NCI-H226 (cell line): ENCODE measurements around the gene PARD3.

Experiments
- DNase-seq: peaks from one replicate; pipeline ENCODE4 v3.0.0-alpha.2; 2015

PARD3 gene

GRCh38 chr10:34192646-34193045 lies 622.5 kb downstream of the PARD3 start:
- no peak for DNase-seq

- no peak for DNase-seq
Measured at GRCh38 chr10:34191406-34191805, 623.7 kb downstream of the PARD3 start.

GRCh38 chr10:34190580-34190979 lies 624.5 kb downstream of the PARD3 start:
- no peak for DNase-seq

- DNase-seq: no peak
Measured at GRCh38 chr10:34189830-34190229, 625.3 kb downstream of the PARD3 start.

DNA sequence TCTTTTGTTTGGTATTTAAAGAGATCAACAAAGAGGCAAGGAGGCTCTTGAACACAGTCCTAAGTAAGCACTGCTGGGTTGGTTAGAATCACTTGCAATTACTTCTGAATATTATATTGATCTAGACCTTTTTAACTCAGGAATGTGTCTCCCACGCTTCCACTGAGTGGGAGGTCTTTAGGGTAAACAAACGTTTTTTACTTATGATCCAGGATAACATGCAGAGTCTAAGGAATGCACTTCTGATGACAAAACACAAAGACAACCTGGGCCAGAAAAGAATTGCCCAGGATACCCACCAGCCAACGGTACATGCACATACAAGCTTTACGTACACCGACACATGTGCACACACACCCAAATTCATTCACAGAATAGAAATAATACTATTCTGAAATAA lies 626.9 kb downstream of the PARD3 start:
- no peak for DNase-seq

DNA sequence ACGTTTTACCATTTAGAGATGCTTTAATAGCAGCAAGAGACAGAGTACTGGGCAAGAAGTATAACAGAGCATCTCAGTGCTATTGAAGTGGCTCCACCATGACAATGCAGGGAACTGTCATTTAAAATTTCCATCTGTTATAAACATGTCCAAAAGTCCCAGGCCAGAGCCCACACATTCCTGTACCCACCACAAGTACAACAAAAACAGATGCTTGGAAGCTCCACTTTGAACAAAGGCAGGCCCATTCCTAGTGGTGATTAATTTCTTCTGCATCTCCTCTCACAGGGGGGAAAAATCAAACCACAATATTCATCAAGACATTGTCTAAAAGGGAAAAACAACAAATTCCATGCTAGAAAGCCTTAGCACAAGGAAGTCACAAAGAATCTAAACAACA lies 627.9 kb downstream of the PARD3 start:
- no peak for DNase-seq

GRCh38 chr10:34186745-34187144 lies 628.4 kb downstream of the PARD3 start:
- no peak for DNase-seq

DNA sequence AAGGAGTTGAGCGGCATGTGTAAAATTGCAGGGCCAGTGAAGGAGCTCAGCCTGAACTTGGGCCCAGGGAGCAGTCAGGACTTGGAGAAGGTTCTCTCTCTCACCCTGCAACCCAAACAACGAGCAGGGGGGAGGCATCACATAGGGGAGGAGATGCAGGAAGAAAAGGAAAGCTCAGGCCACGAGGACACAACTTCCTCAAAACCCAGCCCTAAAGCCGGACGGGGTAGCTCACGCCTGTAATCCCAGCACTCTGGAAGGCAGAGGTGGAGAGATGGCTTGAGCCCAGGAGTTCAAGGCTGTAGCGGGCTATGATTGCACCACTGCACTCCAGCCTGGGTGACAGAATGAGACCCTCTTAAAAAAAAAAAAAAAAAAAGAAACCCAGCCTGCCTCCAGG lies 629.1 kb downstream of the PARD3 start:
- no peak for DNase-seq

GRCh38 chr10:34184939-34185386 lies 630.1 kb downstream of the PARD3 start:
- no peak for DNase-seq

DNA sequence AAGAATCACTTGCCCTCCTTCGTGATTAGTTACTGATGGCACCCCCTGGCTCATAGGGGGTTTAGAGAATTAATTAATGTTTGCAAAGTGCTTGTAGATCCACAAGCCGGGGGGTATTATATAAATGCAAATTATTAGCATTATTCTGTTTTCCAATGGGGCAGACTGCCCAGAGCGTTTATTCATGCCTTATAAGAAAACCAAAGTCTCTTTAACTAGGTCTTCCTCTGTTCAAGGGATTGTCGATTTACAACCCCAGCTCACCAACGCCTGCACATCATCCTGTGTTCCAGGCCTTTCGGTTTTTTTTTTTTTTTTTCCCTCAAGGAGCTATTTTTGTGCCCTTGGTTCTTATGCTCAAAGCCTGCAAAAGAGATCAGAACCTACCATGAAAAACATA lies 630.7 kb downstream of the PARD3 start:
- no peak for DNase-seq

GRCh38 chr10:34183016-34183796 lies 631.9 kb downstream of the PARD3 start:
- DNase-seq: no peak

GRCh38 chr10:34181553-34182300 lies 633.4 kb downstream of the PARD3 start:
- no peak for DNase-seq

DNA sequence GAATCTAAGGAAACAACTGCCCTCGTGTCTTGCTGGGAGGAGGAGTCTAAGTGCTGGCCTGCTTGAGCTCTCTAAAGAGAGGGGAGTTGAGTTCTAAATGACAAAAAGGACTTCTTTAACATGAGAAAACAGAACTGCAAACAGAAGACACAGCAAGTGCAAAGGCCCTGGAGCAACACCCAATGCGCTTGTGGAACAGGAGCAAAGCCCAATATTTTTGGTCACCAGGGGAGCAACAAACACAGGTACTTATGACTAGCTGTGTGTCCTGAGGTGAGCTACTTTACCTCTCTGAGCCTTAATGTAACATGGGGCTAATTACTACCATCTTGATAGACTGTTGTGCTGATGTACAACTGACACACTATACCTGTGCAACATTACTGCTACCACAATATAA lies 634.3 kb downstream of the PARD3 start:
- DNase-seq: no peak

GRCh38 chr10:34179280-34179679 lies 635.8 kb downstream of the PARD3 start:
- DNase-seq: no peak

DNA sequence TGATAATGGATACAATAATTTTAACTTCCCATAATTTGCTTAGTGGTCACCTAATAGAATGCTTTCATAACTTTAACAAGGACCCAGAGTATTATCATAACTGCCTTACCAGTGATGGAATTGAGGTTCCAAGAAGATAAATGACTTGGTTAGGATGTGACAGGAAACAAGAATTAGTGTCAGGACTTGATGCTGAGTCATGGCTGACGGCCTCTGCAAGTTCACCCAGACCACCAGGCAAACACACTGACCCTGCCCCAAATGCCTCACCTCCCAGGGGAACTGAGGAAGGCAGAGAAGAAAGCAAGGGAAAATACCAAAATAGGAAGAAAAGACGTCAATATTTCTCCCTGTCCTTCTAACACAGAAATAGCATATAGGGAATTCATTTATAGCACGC lies 636.3 kb downstream of the PARD3 start:
- DNase-seq: no peak

GRCh38 chr10:34178196-34178595 lies 636.9 kb downstream of the PARD3 start:
- DNase-seq: no peak

GRCh38 chr10:34177445-34177844 lies 637.7 kb downstream of the PARD3 start:
- DNase-seq: no peak

GRCh38 chr10:34176351-34176750 lies 638.7 kb downstream of the PARD3 start:
- no peak for DNase-seq

DNA sequence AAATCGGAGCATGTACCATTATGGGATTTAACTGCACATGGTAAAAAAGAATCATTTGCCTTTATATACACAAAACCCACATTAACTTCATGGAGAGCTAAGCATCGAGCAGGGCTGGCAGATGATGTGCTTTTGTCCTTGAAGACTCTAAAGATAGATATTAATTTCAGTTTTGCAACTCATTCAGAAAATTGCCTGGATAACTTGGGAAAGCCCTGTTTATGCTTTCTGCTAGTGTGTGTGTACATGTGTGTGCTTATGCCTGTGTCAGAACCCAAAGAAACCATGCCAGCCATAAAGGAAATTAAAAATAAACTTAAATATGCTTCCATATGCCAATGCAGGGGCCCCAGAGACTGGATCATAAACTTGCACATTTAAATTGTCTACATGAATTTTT lies 640.0 kb downstream of the PARD3 start:
- DNase-seq: no peak

- no peak for DNase-seq
Measured at GRCh38 chr10:34172936-34173533, 642.1 kb downstream of the PARD3 start.

- no peak for DNase-seq
Measured at GRCh38 chr10:34171957-34172527, 643.1 kb downstream of the PARD3 start.

DNA sequence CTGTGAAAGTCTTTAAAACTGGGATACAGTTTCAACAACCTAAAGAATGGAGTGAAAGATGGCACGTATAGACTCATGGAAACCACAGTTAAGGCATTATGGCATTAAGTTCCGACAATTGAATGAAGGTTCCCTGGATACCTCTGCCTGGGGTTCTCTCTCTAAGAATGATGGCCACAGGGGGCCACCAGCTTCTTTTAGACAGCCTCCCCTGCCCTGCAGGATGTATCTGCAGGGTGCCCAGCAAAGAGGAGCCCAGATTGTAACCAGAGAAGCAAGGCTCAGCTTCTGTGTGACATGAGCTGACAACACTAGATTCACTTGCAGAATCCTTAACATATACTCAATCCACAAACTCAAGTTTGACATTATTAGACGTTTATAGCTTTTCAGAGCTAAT lies 645.4 kb downstream of the PARD3 start:
- DNase-seq: no peak

DNA sequence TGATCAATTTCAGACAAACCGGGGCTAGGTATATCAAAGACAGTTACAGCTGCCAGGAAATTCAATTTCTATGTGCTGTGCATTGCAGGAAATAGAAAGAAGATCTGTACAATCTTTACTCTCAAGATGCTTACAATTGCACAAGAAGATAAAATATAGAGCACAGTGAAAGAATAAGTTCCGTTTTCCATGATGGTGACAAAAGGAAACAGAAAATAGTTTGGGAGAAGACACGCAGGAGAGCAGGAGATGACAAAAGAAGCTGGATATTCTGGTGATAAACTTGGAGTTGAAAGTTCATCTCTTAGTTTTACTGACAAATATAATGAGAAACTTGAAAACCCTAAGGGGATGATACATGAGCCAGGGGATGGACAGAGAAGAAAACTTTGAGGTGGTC lies 646.0 kb downstream of the PARD3 start:
- no peak for DNase-seq

GRCh38 chr10:34168439-34168838 lies 646.7 kb downstream of the PARD3 start:
- DNase-seq: no peak
